ENCODE data around the gene LINC01488. TPM values are rescaled to one million over a fixed set of nuclear protein-coding genes. Genes with fewer than 3 reads are reported as not detected.

The LINC01488 gene
- polyA plus RNA-seq, 1 donor: not detected

Other genes with a start within 250 kb of the LINC01488 start
- 5.0 TPM for gene MYEOV, start 187.5 kb upstream of the LINC01488 start, polyA plus RNA-seq (ENCODE audit: insufficient read length)
- 132 TPM for gene CCND1, start 159.5 kb downstream of the LINC01488 start, polyA plus RNA-seq (ENCODE audit: insufficient read length)
- 36.9 TPM for gene LTO1, start 193.7 kb downstream of the LINC01488 start, polyA plus RNA-seq (ENCODE audit: insufficient read length)
- gene FGF19, start 222.4 kb downstream of the LINC01488 start, polyA plus RNA-seq (ENCODE audit: insufficient read length): 0.67 TPM

Data from left kidney (tissue), 1 donor.